Measurements from ENCODE around the gene ZNF524. TPM values are rescaled to one million over a fixed set of nuclear protein-coding genes. Genes with fewer than 3 reads are reported as not detected.

ZNF524 gene
- total and polyA plus RNA-seq, 9 of the 15 experiments (the other 6 are each of a cell fraction or from before 2014, with no cell fraction given), result 0.08 to 15.6 (median 2.9) TPM

GRCh38 chr19:55625004-55625326 lies 24.9 kb downstream of the ZNF524 start (continued):
- TF ChIP-seq ZBTB40 (IDR thresholded peaks at IDR 0.05), result no peak
- no peak for TF ChIP-seq ZBTB40 (CRISPR knock-in tag; IDR thresholded peaks at IDR 0.05)
